Stimulated activated naive CD8-positive, alpha-beta T cell treated with anti-CD3 and anti-CD28 coated beads, Interleukin-15, amount 100 ng/mL, for 72 hours (primary cell): ENCODE data around the gene LSR.
"Not testable (repeated sequence)": the region's sequence is repeated elsewhere in the genome, so short reads cannot be mapped to it uniquely, and the experiment has no call there.

Experiments
- ATAC-seq: fragments of 150-1000 bp; cut with Tn5 transposase; 2 replicates; pipeline ENCODE4 v1.10.0; 2021; ENCODE audit warnings: mild to moderate bottlenecking, moderate library complexity
- DNase-seq, 2 donors: peaks; one replicate each; pipeline ENCODE4 v3.0.0; 2021 to 2022
- H3K27ac Mint-ChIP-seq, 2 donors: one replicate each; pipeline ENCODE4 v1.8.0; 2022; ENCODE audit warnings: mild to moderate bottlenecking in 2 of 2, mixed read lengths in 2 of 2, moderate library complexity in 2 of 2
- H3K27me3 Mint-ChIP-seq: one replicate; pipeline ENCODE4 v1.8.0; 2022; ENCODE audit warnings: mixed read lengths
- H3K4me1 Mint-ChIP-seq: one replicate; pipeline ENCODE4 v1.8.0; 2022; ENCODE audit warnings: mild to moderate bottlenecking, mixed read lengths
- H3K4me3 Mint-ChIP-seq, 2 donors: one replicate each; pipeline ENCODE4 v1.8.0; 2022; ENCODE audit warnings: mild to moderate bottlenecking in 2 of 2, mixed read lengths in 2 of 2, moderate library complexity in 1 of 2
- H3K9me3 Mint-ChIP-seq, 2 donors: one replicate each; pipeline ENCODE4 v1.8.0; 2022; ENCODE audit warnings: mixed read lengths in 2 of 2

The LSR gene

GRCh38 chr19:35279374-35279773, 30.6 kb downstream of the LSR start:
- no peak overlapping the region for H3K27ac Mint-ChIP-seq
- peaks cover 9% of the 10 kb centered on the region for H3K4me1 Mint-ChIP-seq

GRCh38 chr19:35279985-35280821, 31.4 kb downstream of the LSR start:
- H3K27me3 Mint-ChIP-seq: peaks cover 42% of the 10 kb centered on the region
- DNase-seq (no peak), ATAC-seq (peak; percentile 24)
- no peak overlapping the region for H3K4me3 Mint-ChIP-seq
- H3K27ac Mint-ChIP-seq: no peak overlapping the region
- no peaks in the 10 kb centered on the region for H3K9me3 Mint-ChIP-seq
- H3K4me1 Mint-ChIP-seq: peaks cover 9% of the 10 kb centered on the region

More at GRCh38 chr19:35279374-35279773, 30.6 kb downstream of the LSR start:
- Mint-ChIP-seq H3K9me3 (no peaks in the 10 kb centered on the region), H3K27me3 (peaks cover 34% of the 10 kb centered on the region), H3K4me3 (no peak overlapping the region)
- DNase-seq (no peak), ATAC-seq (no peak)

DNA sequence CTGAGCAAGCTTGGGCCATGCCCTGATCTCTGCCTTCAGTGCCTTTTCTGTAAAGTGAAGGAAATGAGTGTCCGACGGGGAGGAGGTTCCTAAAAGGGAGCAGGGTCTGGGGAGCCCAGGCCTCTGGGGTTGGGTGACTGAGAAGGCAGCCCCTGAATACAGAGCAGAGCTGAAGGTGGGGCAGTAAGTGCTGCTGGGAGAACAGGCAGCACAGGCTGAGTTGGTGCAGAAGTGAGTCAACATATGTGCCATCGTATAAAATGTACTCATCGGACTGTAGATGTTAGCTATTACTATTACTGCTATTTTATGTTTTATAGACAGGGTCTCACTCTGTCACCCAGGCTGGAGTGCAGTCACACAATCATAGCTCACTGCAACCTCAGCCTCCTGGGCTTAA, 32.5 kb downstream of the LSR start:
- Mint-ChIP-seq H3K9me3 (no peaks in the 10 kb centered on the region), H3K27me3 (peaks cover 47% of the 10 kb centered on the region), H3K4me1 (peaks cover 9% of the 10 kb centered on the region), H3K27ac (peak overlapping the region in 1 of 2 donors; percentile 28), H3K4me3 (no peak overlapping the region)
- ATAC-seq (no peak), DNase-seq (no peak)

GRCh38 chr19:35284153-35285094, 35.6 kb downstream of the LSR start:
- H3K4me1 Mint-ChIP-seq: peaks cover 9% of the 10 kb centered on the region
- ATAC-seq (no peak), DNase-seq (no peak)
- peaks cover 47% of the 10 kb centered on the region for H3K27me3 Mint-ChIP-seq
- H3K4me3 Mint-ChIP-seq: no peak overlapping the region
- no peaks in the 10 kb centered on the region for H3K9me3 Mint-ChIP-seq
- H3K27ac Mint-ChIP-seq: no peak overlapping the region

GRCh38 chr19:35285095-35285449, 36.3 kb downstream of the LSR start:
- peak overlapping the region in 1 of 2 donors; percentile 37 for H3K27ac Mint-ChIP-seq
- H3K27me3 Mint-ChIP-seq: peaks cover 47% of the 10 kb centered on the region
- peaks cover 9% of the 10 kb centered on the region for H3K4me1 Mint-ChIP-seq
- H3K4me3 Mint-ChIP-seq: no peak overlapping the region
- ATAC-seq (no peak), DNase-seq (no peak)
- H3K9me3 Mint-ChIP-seq: no peaks in the 10 kb centered on the region

DNA sequence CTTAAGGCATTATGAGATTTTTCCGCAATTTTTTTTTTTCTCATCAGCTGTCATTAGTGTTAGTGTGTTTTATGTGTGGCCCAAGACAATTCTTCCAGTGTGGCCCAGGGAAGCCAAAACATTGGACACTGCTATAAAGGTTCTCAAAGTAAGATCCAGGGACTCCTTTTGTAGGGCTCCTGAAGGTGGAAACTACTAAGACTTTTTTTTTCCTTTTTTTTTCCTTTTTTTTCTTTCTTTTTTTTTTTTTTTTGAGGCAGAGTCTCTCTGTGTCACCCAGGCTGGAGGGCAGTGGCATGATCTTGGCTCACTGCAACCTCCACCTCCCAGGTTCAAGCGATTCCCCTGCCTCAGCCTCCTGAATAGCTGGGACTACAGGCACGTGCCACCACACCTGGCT, 36.7 kb downstream of the LSR start:
- H3K4me1 Mint-ChIP-seq, H3K4me3 Mint-ChIP-seq, H3K27ac Mint-ChIP-seq, H3K9me3 Mint-ChIP-seq, ATAC-seq, DNase-seq: not testable (repeated sequence)
- H3K27me3 Mint-ChIP-seq: peaks cover 47% of the 10 kb centered on the region

DNA sequence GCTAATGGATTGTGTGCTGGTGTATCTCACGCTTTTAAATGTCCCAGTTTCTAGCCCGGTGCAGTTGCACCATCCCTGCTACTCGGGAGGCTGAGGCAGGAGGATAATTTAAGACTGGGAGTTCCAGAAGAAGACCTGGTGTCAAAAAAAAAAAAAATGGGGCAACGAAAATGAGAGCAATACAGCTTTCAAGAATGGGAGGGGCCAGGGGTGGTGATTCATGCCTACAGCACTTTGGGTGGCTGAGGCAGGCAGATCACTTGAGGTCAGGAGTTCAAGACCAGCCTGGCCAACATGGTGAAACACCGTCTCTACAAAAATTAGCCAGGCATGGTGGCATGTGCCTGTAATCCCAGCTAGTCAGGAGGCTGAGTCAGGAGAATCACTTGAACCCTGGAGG, 37.3 kb downstream of the LSR start:
- peaks cover 44% of the 10 kb centered on the region for H3K27me3 Mint-ChIP-seq
- not testable (repeated sequence) for DNase-seq, H3K4me1 Mint-ChIP-seq

GRCh38 chr19:35287713-35288112, 38.9 kb downstream of the LSR start:
- Mint-ChIP-seq H3K9me3 (no peaks in the 10 kb centered on the region), H3K27me3 (peaks cover 30% of the 10 kb centered on the region), H3K4me1 (no peaks in the 10 kb centered on the region), H3K4me3 (no peak overlapping the region), H3K27ac (no peak overlapping the region)
- ATAC-seq (no peak), DNase-seq (no peak)

More for the DNA sequence above, 37.3 kb downstream of the LSR start:
- ATAC-seq, H3K4me3 Mint-ChIP-seq, H3K9me3 Mint-ChIP-seq: not testable (repeated sequence)
- peak overlapping the region in 1 of 2 donors; percentile 79 for H3K27ac Mint-ChIP-seq

GRCh38 chr19:35288331-35288730, 39.5 kb downstream of the LSR start:
- Mint-ChIP-seq H3K9me3 (no peaks in the 10 kb centered on the region), H3K27ac (no peak overlapping the region), H3K27me3 (peaks cover 24% of the 10 kb centered on the region), H3K4me1 (no peaks in the 10 kb centered on the region), H3K4me3 (no peak overlapping the region)
- no peak for ATAC-seq
- no peak for DNase-seq

- Mint-ChIP-seq H3K4me3 (no peak overlapping the region), H3K27me3 (peaks cover 18% of the 10 kb centered on the region)
Measured at GRCh38 chr19:35288906-35289305, 40.1 kb downstream of the LSR start.

GRCh38 chr19:35290381-35291127, 41.8 kb downstream of the LSR start:
- no peak for DNase-seq
- no peak for ATAC-seq
- no peak overlapping the region for H3K4me3 Mint-ChIP-seq

More at GRCh38 chr19:35288906-35289305, 40.1 kb downstream of the LSR start:
- Mint-ChIP-seq H3K9me3 (no peaks in the 10 kb centered on the region), H3K4me1 (no peaks in the 10 kb centered on the region), H3K27ac (no peak overlapping the region)
- DNase-seq: no peak
- ATAC-seq: no peak

GRCh38 chr19:35291259-35291658, 42.5 kb downstream of the LSR start:
- H3K9me3 Mint-ChIP-seq: no peaks in the 10 kb centered on the region
- no peak overlapping the region for H3K4me3 Mint-ChIP-seq
- H3K27me3 Mint-ChIP-seq: no peaks in the 10 kb centered on the region
- H3K4me1 Mint-ChIP-seq: no peaks in the 10 kb centered on the region
- DNase-seq (no peak), ATAC-seq (no peak)
- H3K27ac Mint-ChIP-seq: no peak overlapping the region

More at GRCh38 chr19:35290381-35291127, 41.8 kb downstream of the LSR start:
- Mint-ChIP-seq H3K27me3 (peaks cover 2% of the 10 kb centered on the region), H3K27ac (no peak overlapping the region), H3K9me3 (no peaks in the 10 kb centered on the region), H3K4me1 (no peaks in the 10 kb centered on the region)

DNA sequence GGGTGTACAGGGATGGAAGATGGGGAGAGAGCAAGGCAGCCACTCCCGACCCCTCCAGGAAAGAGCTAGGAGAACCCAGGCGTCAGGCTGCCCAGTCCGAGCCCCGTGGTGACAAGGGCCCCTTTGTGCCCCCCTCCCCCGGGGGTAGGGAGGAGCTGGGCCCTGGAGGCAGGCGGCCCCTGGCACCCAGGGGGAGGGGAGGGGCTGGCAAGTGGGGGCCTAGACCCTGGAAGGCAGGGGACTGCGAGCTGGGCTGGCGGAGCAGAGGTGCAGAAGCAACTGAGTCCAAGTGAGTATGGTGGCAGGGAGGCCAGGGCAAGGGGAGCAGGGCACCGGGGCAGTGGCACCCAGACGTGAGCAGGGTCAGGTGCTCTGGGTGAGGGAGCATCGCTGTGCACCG, 43.1 kb downstream of the LSR start, which contains the start of gene MAG:
MAG (plus strand) TSS at position 246 of the 400 bp plus-strand sequence. CDS start 3,248 bp downstream, outside the sequence.
- DNase-seq (no peak), ATAC-seq (no peak)
- Mint-ChIP-seq H3K9me3 (no peaks in the 10 kb centered on the region), H3K27ac (no peak within 1 kb of the TSS), H3K27me3 (no peaks in the 10 kb centered on the region), H3K4me1 (no peaks in the 10 kb centered on the region), H3K4me3 (no peak within 1 kb of the TSS)

DNA sequence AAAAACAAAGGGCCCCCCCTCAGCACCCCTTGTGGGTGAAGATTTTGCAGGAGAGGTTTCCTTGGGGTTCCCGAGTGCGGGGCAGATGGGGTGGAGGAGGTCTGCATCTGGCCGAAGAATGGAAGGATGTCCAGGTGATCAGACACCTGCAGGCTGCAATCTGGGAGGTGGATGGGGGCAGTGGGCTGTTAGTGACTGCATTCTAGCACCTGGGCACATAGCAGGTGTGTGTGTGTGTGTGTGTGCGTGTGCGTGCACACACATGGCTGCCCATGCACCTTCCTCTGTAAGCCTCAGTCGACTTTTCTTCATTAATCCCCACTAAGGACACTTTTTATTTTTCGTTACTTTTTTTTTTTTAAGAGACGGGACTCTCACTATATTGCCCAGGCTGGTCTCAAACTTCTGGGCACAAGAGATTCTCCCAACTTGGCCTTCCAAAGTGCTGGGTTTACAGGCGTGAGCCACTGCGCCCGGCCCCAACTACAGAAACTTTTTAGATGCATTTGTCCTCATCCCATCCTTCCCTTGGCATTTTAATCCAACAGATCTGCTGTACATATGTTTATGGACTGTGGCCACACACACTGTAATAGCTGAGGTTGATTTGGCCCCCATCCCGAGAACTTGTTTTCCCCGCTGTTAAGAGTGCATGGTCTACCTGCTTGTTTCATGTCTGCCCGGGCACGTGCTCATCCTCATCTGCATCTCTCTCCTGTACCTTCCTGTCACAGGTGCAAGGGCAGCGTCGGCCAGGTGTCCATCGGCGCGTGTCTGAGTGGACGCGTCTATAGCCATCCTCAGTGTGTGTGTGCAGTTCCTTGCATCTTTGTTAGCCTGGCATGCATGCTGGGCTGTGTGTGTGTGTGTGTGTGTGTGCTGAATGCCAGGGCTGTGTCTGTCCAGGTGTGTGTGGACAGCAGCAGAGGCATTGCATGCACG, 43.9 kb downstream of the LSR start:
- DNase-seq: no peak
- Mint-ChIP-seq H3K9me3 (no peaks in the 10 kb centered on the region), H3K4me3 (no peak overlapping the region), H3K27me3 (no peaks in the 10 kb centered on the region), H3K27ac (no peak overlapping the region), H3K4me1 (no peaks in the 10 kb centered on the region)
- no peak for ATAC-seq
